Suprapubic skin (tissue), 4 donors: Measurements from ENCODE around the gene PLEKHG7. TPM values are rescaled to one million over a fixed set of nuclear protein-coding genes. Genes with fewer than 3 reads are reported as not detected.

ENCODE experiments used
- DNase-seq, 2 donors: peaks; one replicate each; pipeline ENCODE4 v3.0.0-alpha.2; 2019; ENCODE audit warnings: low spot score in 2 of 2
- H3K27ac ChIP-seq: fragments of 200-600 bp; sonication (generic); one replicate; pipeline ENCODE4 v1.5.1; 2019
- H3K27me3 ChIP-seq: fragments of 200-600 bp; sonication (generic); one replicate; pipeline ENCODE4 v1.5.1; 2019
- H3K36me3 ChIP-seq: fragments of 200-600 bp; sonication (generic); one replicate; pipeline ENCODE4 v1.5.1; 2019
- H3K4me1 ChIP-seq: fragments of 200-600 bp; sonication (generic); one replicate; pipeline ENCODE4 v1.5.1; 2019
- H3K4me3 ChIP-seq: fragments of 200-600 bp; sonication (generic); one replicate; pipeline ENCODE4 v1.5.1; 2019; ENCODE audit warnings: mild to moderate bottlenecking
- H3K9me3 ChIP-seq: fragments of 200-600 bp; sonication (generic); one replicate; pipeline ENCODE4 v1.5.1; 2019
- CTCF ChIP-seq, 2 donors: fragments of 200-600 bp in 1 of 2; fragments of 450-650 bp in 1 of 2; sonication (generic) in 1 of 2; IDR thresholded peaks; one replicate each; pipeline ENCODE4 v1.5.1; 2016 to 2019; ENCODE audit warnings: antibody characterized with exemption in 2 of 2, mild to moderate bottlenecking in 1 of 2, moderate library complexity in 1 of 2
- EP300 ChIP-seq: sonication (generic); formaldehyde crosslinking; IDR thresholded peaks from one replicate; pipeline ENCODE4 v1.6.1; 2017; ENCODE audit warnings: antibody characterized with exemption
- POLR2A ChIP-seq, 2 donors: fragments of 450-650 bp; IDR thresholded peaks; one replicate each; pipeline ENCODE4 v1.6.1; 2017; ENCODE audit warnings: antibody characterized with exemption in 2 of 2, mild to moderate bottlenecking in 2 of 2, moderate library complexity in 2 of 2
- POLR2AphosphoS5 ChIP-seq, 3 donors: sonication (generic); formaldehyde crosslinking; IDR thresholded peaks; one replicate each; pipeline ENCODE4 v1.6.1; 2017; ENCODE audit warnings: antibody characterized with exemption in 3 of 3
- WGBS: methylation state at CpG from one replicate; pipeline ENCODE4 v1.1.5; 2018; 5-methylcytosine and 5-hydroxymethylcytosine counted together
- total RNA-seq, 4 donors: library from RNA; depleted of rRNA; stranded (reverse); fragments of >200 nt; gene quantifications; one replicate each; pipeline ENCODE4 v1.1.0, GENCODE V29; 2016

Gene PLEKHG7
- total RNA-seq, 4 donors from 2014 or later = not detected

GRCh38 chr12:92674500-92674899 is 28.3 kb upstream of the PLEKHG7 start:
- WGBS = 63% methylated on average over 2 of the region's 3 CpGs
- no peaks in the 10 kb centered on the region for H3K27me3 ChIP-seq
- H3K4me1 ChIP-seq = no peaks in the 10 kb centered on the region
- TF ChIP-seq POLR2A (IDR thresholded peaks at IDR 0.05) = no peak
- no peak for TF ChIP-seq CTCF (IDR thresholded peaks at IDR 0.05)
- no peak for TF ChIP-seq EP300
- TF ChIP-seq POLR2AphosphoS5 (IDR thresholded peaks at IDR 0.05) = no peak
- DNase-seq = no peak
- no peak overlapping the region for H3K27ac ChIP-seq
- H3K4me3 ChIP-seq = no peak overlapping the region
- no peaks in the 10 kb centered on the region for H3K36me3 ChIP-seq
- H3K9me3 ChIP-seq = no peaks in the 10 kb centered on the region

GRCh38 chr12:92675092-92675865 is 27.5 kb upstream of the PLEKHG7 start:
- TF ChIP-seq POLR2A (IDR thresholded peaks at IDR 0.05) (no peak), POLR2AphosphoS5 (IDR thresholded peaks at IDR 0.05) (no peak), EP300 (no peak), CTCF (IDR thresholded peaks at IDR 0.05) (no peak)
- Histone ChIP-seq H3K9me3 (no peaks in the 10 kb centered on the region), H3K27me3 (no peaks in the 10 kb centered on the region), H3K27ac (no peak overlapping the region), H3K4me1 (no peaks in the 10 kb centered on the region), H3K4me3 (no peak overlapping the region), H3K36me3 (no peaks in the 10 kb centered on the region)
- DNase-seq = no peak
- 73% methylated on average over 4 of the region's 5 CpGs for WGBS

GRCh38 chr12:92676710-92677109 is 26.1 kb upstream of the PLEKHG7 start:
- DNase-seq = no peak
- Histone ChIP-seq H3K4me1 (no peaks in the 10 kb centered on the region), H3K27ac (no peak overlapping the region), H3K36me3 (no peaks in the 10 kb centered on the region), H3K27me3 (no peaks in the 10 kb centered on the region), H3K9me3 (no peaks in the 10 kb centered on the region), H3K4me3 (no peak overlapping the region)
- TF ChIP-seq CTCF (IDR thresholded peaks at IDR 0.05) (no peak), POLR2A (IDR thresholded peaks at IDR 0.05) (no peak), EP300 (no peak), POLR2AphosphoS5 (IDR thresholded peaks at IDR 0.05) (no peak)
- WGBS = 88% methylated on average over 4 of the region's 4 CpGs

GRCh38 chr12:92690601-92691000 is 12.2 kb upstream of the PLEKHG7 start:
- Histone ChIP-seq H3K9me3 (no peaks in the 10 kb centered on the region), H3K27me3 (no peaks in the 10 kb centered on the region), H3K4me3 (no peak overlapping the region), H3K27ac (no peak overlapping the region), H3K36me3 (no peaks in the 10 kb centered on the region), H3K4me1 (no peaks in the 10 kb centered on the region)
- 62% methylated on average over 1 of the region's 1 CpG for WGBS
- no peak for DNase-seq
- no peak for TF ChIP-seq POLR2A (IDR thresholded peaks at IDR 0.05)
- TF ChIP-seq EP300 = no peak
- TF ChIP-seq POLR2AphosphoS5 (IDR thresholded peaks at IDR 0.05) = no peak
- no peak for TF ChIP-seq CTCF (IDR thresholded peaks at IDR 0.05)

- H3K4me3 ChIP-seq = no peak overlapping the region
- no peak overlapping the region for H3K27ac ChIP-seq
- DNase-seq = no peak
- no peaks in the 10 kb centered on the region for H3K27me3 ChIP-seq
- H3K36me3 ChIP-seq = no peaks in the 10 kb centered on the region
- 96% methylated on average over 5 of the region's 5 CpGs for WGBS
- H3K4me1 ChIP-seq = no peaks in the 10 kb centered on the region
- H3K9me3 ChIP-seq = no peaks in the 10 kb centered on the region
- no peak for TF ChIP-seq POLR2AphosphoS5 (IDR thresholded peaks at IDR 0.05)
- TF ChIP-seq POLR2A (IDR thresholded peaks at IDR 0.05) = no peak
- no peak for TF ChIP-seq CTCF (IDR thresholded peaks at IDR 0.05)
- TF ChIP-seq EP300 = no peak
Measured at GRCh38 chr12:92695056-92695455, 7.7 kb upstream of the PLEKHG7 start.
